ENCODE results near the gene PTPN9.
"Not testable (repeated sequence)": the region's sequence is repeated elsewhere in the genome, so short reads cannot be mapped to it uniquely, and the experiment has no call there.

DNA sequence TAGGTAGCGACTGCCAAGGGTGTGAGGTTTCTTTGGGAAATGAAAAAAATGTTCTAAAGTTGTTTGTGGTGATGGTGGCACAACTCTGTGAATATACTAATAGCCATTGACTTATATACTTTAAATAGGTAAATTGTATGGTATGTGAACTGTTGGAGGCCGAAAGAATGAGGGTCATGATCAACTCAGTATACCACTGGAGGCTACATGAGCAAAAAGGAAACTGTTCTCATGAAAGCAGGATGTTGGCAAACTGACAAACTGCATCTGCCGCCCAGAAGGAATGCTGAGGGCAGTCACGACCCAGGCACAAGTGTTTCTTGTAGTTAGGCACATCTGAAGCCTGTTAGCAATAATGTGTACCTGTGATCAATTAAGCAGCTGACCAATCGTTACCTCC lies 95.6 kb downstream of the PTPN9 start:
- not testable (repeated sequence) for TF ChIP-seq CTCF, POLR2A, POLR2AphosphoS5 (IDR thresholded peaks at IDR 0.05)

Data from prostate gland (tissue), 2 donors.